Esophagus muscularis mucosa (tissue), 3 donors: ENCODE data around the gene COL26A1.

Experiments used
- POLR2A ChIP-seq: fragments of 450-650 bp; IDR thresholded peaks from one replicate; pipeline ENCODE4 v1.6.1; 2017; ENCODE audit warnings: antibody characterized with exemption, moderate library complexity, mild to moderate bottlenecking, low read depth
- TF ChIP-seq, protein P1 (sequence below), 3 experiments: fragments of 200-600 bp in 2 of 3; fragments of 450-650 bp in 1 of 3; sonication (generic) in 2 of 3; IDR thresholded peaks; one replicate each; pipeline ENCODE4 v1.5.1; 2017 to 2019; ENCODE audit warnings: antibody characterized with exemption in 3 of 3, mild to moderate bottlenecking in 2 of 3, moderate library complexity in 1 of 3

DNA sequence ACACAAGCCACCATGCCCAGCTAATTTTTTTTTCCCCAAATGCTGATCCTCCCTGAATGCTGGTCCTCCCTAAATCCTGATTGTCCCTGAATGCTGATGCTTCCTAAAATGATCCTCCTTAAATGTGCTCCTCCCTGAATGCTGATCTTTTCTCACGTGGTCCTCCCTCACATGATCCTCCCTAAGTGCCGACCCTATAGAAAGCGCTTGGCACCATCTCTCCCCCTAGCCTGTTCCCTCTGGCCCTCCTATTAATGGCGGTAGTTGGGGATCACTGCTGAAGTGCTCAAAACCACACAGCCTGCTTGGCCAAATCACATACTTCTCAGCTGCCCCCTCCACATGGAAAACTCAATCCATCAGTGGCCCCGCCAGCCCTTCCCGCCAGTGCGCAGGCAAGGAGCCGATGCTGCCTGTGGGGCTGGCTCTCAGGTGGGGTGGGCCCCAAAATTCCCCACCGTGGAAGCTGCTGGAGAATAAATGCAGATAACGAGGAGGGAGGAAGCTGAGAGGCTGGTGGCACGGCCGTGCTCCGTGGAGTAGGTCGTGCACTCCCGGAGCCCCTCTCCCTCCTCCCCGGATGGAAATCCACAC, 42.9 kb downstream of the COL26A1 start:
- TF ChIP-seq, protein P1, sequence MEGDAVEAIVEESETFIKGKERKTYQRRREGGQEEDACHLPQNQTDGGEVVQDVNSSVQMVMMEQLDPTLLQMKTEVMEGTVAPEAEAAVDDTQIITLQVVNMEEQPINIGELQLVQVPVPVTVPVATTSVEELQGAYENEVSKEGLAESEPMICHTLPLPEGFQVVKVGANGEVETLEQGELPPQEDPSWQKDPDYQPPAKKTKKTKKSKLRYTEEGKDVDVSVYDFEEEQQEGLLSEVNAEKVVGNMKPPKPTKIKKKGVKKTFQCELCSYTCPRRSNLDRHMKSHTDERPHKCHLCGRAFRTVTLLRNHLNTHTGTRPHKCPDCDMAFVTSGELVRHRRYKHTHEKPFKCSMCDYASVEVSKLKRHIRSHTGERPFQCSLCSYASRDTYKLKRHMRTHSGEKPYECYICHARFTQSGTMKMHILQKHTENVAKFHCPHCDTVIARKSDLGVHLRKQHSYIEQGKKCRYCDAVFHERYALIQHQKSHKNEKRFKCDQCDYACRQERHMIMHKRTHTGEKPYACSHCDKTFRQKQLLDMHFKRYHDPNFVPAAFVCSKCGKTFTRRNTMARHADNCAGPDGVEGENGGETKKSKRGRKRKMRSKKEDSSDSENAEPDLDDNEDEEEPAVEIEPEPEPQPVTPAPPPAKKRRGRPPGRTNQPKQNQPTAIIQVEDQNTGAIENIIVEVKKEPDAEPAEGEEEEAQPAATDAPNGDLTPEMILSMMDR (IDR thresholded peaks at IDR 0.05), result no peak
- TF ChIP-seq POLR2A, result no peak
